ENCODE results near the gene YIPF5. TPM values are rescaled to one million over a fixed set of nuclear protein-coding genes. Genes with fewer than 3 reads are reported as not detected.

The YIPF5 gene
- total RNA-seq, 3 donors from 2014 or later = 45.9 to 53.6 (median 53.5) TPM

GRCh38 chr5:144133050-144133633 is 37.3 kb downstream of the YIPF5 start:
- TF ChIP-seq CTCF (IDR thresholded peaks at IDR 0.05) = no peak
- intact Hi-C loops (cut with DNase I, micrococcal nuclease) = no loop called here
- ATAC-seq = no peak

GRCh38 chr5:144131261-144131660 is 39.2 kb downstream of the YIPF5 start:
- Histone ChIP-seq H3K4me1 (ENCODE audit: low read depth) (no peaks in the 10 kb centered on the region), H3K36me3 (ENCODE audit: low read depth) (no peaks in the 10 kb centered on the region), H3K4me3 (no peak overlapping the region), H3K9me3 (no peaks in the 10 kb centered on the region)
- DNase-seq (no peak), ATAC-seq (no peak)
- no peak for TF ChIP-seq CTCF (IDR thresholded peaks at IDR 0.05)
- intact Hi-C loops (cut with DNase I, micrococcal nuclease) = no loop called here

More at GRCh38 chr5:144133050-144133633, 37.3 kb downstream of the YIPF5 start:
- no peak overlapping the region for H3K4me3 ChIP-seq
- no peaks in the 10 kb centered on the region for H3K4me1 ChIP-seq (ENCODE audit: low read depth)
- no peaks in the 10 kb centered on the region for H3K36me3 ChIP-seq (ENCODE audit: low read depth)
- no peaks in the 10 kb centered on the region for H3K9me3 ChIP-seq
- no peak for DNase-seq

- no peaks in the 10 kb centered on the region for H3K36me3 ChIP-seq (ENCODE audit: low read depth)
- no peak overlapping the region for H3K4me3 ChIP-seq
- H3K4me1 ChIP-seq (ENCODE audit: low read depth) = no peaks in the 10 kb centered on the region
- DNase-seq = no peak
- no peak for TF ChIP-seq CTCF (IDR thresholded peaks at IDR 0.05)
- intact Hi-C loops (cut with DNase I, micrococcal nuclease) = no loop called here
- no peak for ATAC-seq
- no peaks in the 10 kb centered on the region for H3K9me3 ChIP-seq
Measured at GRCh38 chr5:144130306-144130705, 40.2 kb downstream of the YIPF5 start.

GRCh38 chr5:144128844-144129243 is 41.6 kb downstream of the YIPF5 start:
- Histone ChIP-seq H3K4me1 (ENCODE audit: low read depth) (no peaks in the 10 kb centered on the region), H3K9me3 (no peaks in the 10 kb centered on the region), H3K36me3 (ENCODE audit: low read depth) (no peaks in the 10 kb centered on the region), H3K4me3 (no peak overlapping the region)
- TF ChIP-seq CTCF (IDR thresholded peaks at IDR 0.05) = no peak
- intact Hi-C loops (cut with DNase I, micrococcal nuclease) = no loop called here
- DNase-seq = no peak
- ATAC-seq = no peak

- H3K4me1 ChIP-seq (ENCODE audit: low read depth) = no peaks in the 10 kb centered on the region
- no peak for TF ChIP-seq CTCF (IDR thresholded peaks at IDR 0.05)
- DNase-seq = no peak
- ATAC-seq = no peak
- no peak overlapping the region for H3K4me3 ChIP-seq
- H3K9me3 ChIP-seq = no peaks in the 10 kb centered on the region
- intact Hi-C loops (cut with DNase I, micrococcal nuclease) = no loop called here
- no peaks in the 10 kb centered on the region for H3K36me3 ChIP-seq (ENCODE audit: low read depth)
Measured at GRCh38 chr5:144126707-144127106, 43.8 kb downstream of the YIPF5 start.

Measured in mucosa of descending colon (tissue), 3 donors.